ENCODE data around the gene TPRG1L.

The TPRG1L gene

GRCh38 chr1:3628445-3628844 is 3.6 kb downstream of the TPRG1L start:
- no peak for DNase-seq (ENCODE audit: low spot score)

GRCh38 chr1:3629561-3630160 is 4.8 kb downstream of the TPRG1L start:
- no peak for DNase-seq (ENCODE audit: low spot score)

GRCh38 chr1:3630161-3630611 is 5.4 kb downstream of the TPRG1L start:
- no peak for DNase-seq (ENCODE audit: low spot score)

- no peak for DNase-seq (ENCODE audit: low spot score)
Observed at GRCh38 chr1:3630914-3631313, 6.1 kb downstream of the TPRG1L start.

GRCh38 chr1:3631320-3632260 is 6.8 kb downstream of the TPRG1L start:
- no peak for DNase-seq (ENCODE audit: low spot score)

GRCh38 chr1:3632298-3632697 is 7.5 kb downstream of the TPRG1L start:
- no peak for DNase-seq (ENCODE audit: low spot score)

- DNase-seq (ENCODE audit: low spot score): no peak
Observed at GRCh38 chr1:3632716-3633343, 8.0 kb downstream of the TPRG1L start.

GRCh38 chr1:3633344-3634058 is 8.7 kb downstream of the TPRG1L start:
- DNase-seq (ENCODE audit: low spot score): no peak

GRCh38 chr1:3634059-3634800 is 9.4 kb downstream of the TPRG1L start:
- DNase-seq (ENCODE audit: low spot score): no peak

- DNase-seq (ENCODE audit: low spot score): no peak
Observed at GRCh38 chr1:3636080-3636479, 11.3 kb downstream of the TPRG1L start.

GRCh38 chr1:3636531-3636930 is 11.7 kb downstream of the TPRG1L start:
- no peak for DNase-seq (ENCODE audit: low spot score)

- DNase-seq (ENCODE audit: low spot score): no peak
Observed at GRCh38 chr1:3638027-3638426, 13.2 kb downstream of the TPRG1L start.

- no peak for DNase-seq (ENCODE audit: low spot score)
Observed at GRCh38 chr1:3638676-3639075, 13.9 kb downstream of the TPRG1L start.

GRCh38 chr1:3639397-3639911 is 14.6 kb downstream of the TPRG1L start:
- DNase-seq (ENCODE audit: low spot score): no peak

- DNase-seq (ENCODE audit: low spot score): no peak
Observed at GRCh38 chr1:3640121-3640837, 15.5 kb downstream of the TPRG1L start.

- no peak for DNase-seq (ENCODE audit: low spot score)
Observed at GRCh38 chr1:3641046-3641760, 16.4 kb downstream of the TPRG1L start.

GRCh38 chr1:3641816-3642215 is 17.0 kb downstream of the TPRG1L start:
- DNase-seq (ENCODE audit: low spot score): no peak

GRCh38 chr1:3642919-3643675 is 18.3 kb downstream of the TPRG1L start:
- no peak for DNase-seq (ENCODE audit: low spot score)

GRCh38 chr1:3644273-3644672 is 19.5 kb downstream of the TPRG1L start:
- DNase-seq (ENCODE audit: low spot score): no peak
